H1 (cell line): ENCODE measurements around the gene RPL12. TPM values are rescaled to one million over a fixed set of nuclear protein-coding genes. Genes with fewer than 3 reads are reported as not detected.

Experiments
- CTBP2 ChIP-seq: IDR thresholded peaks from 2 replicates; pipeline ENCODE4 v1.7.0; 2011; ENCODE audit warnings: borderline replicate concordance, mild to moderate bottlenecking, moderate library complexity, mixed read lengths, low read length; ENCODE audit not compliant: insufficient read depth, insufficient read length
- TAF1 ChIP-seq: IDR thresholded peaks from 2 replicates; pipeline ENCODE4 v1.6.1; 2011; ENCODE audit warnings: mild to moderate bottlenecking, low read depth, low read length
- polyA plus RNA-seq, 7 experiments: library from polyadenylated mRNA; depleted of rRNA in 3 of 7; stranded (reverse) in 5 of 7; unstranded in 2 of 7; fragments of >200 nt in 5 of 7; fragments of 200-250 nt in 2 of 7; gene quantifications; 1 replicate in 5 of 7; 2 replicates in 1 of 7; 4 replicates in 1 of 7; pipeline versions ENCODE4 v1.2.1 to v1.2.3, GENCODE V29; 2011 to 2013; ENCODE audit warnings: missing spikeins in 2 of 7, mixed read lengths in 2 of 7
- total RNA-seq: library from RNA; stranded (reverse); fragmentation: NEBNext Ultra II Directional; extraction: Animal tissue kit (Norgen Biotek cat#: 25700); gene quantifications from 2 replicates; pipeline ENCODE4 v1.2.1, GENCODE V29; 2021
- TF ChIP-seq, protein P1 (sequence below): IDR thresholded peaks from 2 replicates; pipeline ENCODE4 v1.6.1; 2012; ENCODE audit warnings: low read length, inconsistent platforms

The RPL12 gene
- total and polyA plus RNA-seq, 2 of the 8 experiments (the other 6 are each of a cell fraction or from before 2014, with no cell fraction given): 1,993 to 4,892 TPM

DNA sequence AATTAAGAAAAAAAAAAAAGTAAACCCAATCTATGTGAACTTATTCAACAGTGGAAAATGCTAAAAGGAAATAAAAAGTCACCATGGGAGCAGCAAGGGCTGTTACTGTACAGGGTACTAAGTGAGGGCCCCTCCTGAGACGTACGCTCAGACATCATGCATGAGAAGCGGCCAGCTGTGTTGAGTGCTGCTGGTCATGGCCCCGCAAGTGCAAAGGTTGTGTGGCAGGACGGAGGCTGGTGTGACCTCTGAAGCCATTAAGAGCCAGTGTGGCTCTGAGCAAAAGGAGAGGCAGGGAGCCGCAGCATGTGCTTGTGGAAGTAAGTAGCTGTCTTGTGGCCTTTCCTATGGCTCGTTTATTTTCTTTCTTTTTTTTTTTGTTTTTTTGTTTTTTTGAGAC lies 30.1 kb downstream of the RPL12 start (continued):
- TF ChIP-seq, protein P1, sequence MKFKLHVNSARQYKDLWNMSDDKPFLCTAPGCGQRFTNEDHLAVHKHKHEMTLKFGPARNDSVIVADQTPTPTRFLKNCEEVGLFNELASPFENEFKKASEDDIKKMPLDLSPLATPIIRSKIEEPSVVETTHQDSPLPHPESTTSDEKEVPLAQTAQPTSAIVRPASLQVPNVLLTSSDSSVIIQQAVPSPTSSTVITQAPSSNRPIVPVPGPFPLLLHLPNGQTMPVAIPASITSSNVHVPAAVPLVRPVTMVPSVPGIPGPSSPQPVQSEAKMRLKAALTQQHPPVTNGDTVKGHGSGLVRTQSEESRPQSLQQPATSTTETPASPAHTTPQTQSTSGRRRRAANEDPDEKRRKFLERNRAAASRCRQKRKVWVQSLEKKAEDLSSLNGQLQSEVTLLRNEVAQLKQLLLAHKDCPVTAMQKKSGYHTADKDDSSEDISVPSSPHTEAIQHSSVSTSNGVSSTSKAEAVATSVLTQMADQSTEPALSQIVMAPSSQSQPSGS: no peak
- no peak for TF ChIP-seq CTBP2
- TF ChIP-seq TAF1: no peak
